H9 (cell line): ENCODE measurements around the gene GATA3. TPM values are rescaled to one million over a fixed set of nuclear protein-coding genes. Genes with fewer than 3 reads are reported as not detected.

Source experiments
- DNase-seq: peaks from one replicate; pipeline ENCODE4 v3.0.0-alpha.2; 2017
- H2AFZ ChIP-seq: one replicate; pipeline ENCODE4 v1.6.1; 2013; ENCODE audit warnings: mild to moderate bottlenecking, low read length, control low read depth, moderate library complexity
- H2AK5ac ChIP-seq: 2 replicates; pipeline ENCODE4 v1.6.1; 2013; ENCODE audit warnings: low read length, control low read depth, mixed read lengths; ENCODE audit not compliant: insufficient read length
- H2BK120ac ChIP-seq: one replicate; pipeline ENCODE4 v1.6.1; 2013; ENCODE audit warnings: low read depth, mild to moderate bottlenecking, low read length, control low read depth, inconsistent platforms; ENCODE audit not compliant: poor library complexity, severe bottlenecking
- H2BK12ac ChIP-seq: 2 replicates; pipeline ENCODE4 v1.6.1; 2013; ENCODE audit warnings: low read length, control low read depth, mixed read lengths, low read depth; ENCODE audit not compliant: insufficient read length
- H2BK15ac ChIP-seq: 2 replicates; pipeline ENCODE4 v1.6.1; 2013; ENCODE audit warnings: low read depth, low read length, control low read depth
- H2BK20ac ChIP-seq: one replicate; pipeline ENCODE4 v1.6.1; 2013; ENCODE audit warnings: low read depth, mild to moderate bottlenecking, low read length, control low read depth, inconsistent platforms; ENCODE audit not compliant: poor library complexity, severe bottlenecking
- H2BK5ac ChIP-seq: 2 replicates; pipeline ENCODE4 v1.6.1; 2013; ENCODE audit warnings: low read length, control low read depth, mixed read lengths; ENCODE audit not compliant: insufficient read length
- H3K14ac ChIP-seq: 2 replicates; pipeline ENCODE4 v1.6.1; 2013; ENCODE audit warnings: low read length, control low read depth; ENCODE audit not compliant: insufficient read depth
- H3K18ac ChIP-seq: 2 replicates; pipeline ENCODE4 v1.6.1; 2013; ENCODE audit warnings: low read depth, mild to moderate bottlenecking, mixed read lengths, low read length, control low read depth; ENCODE audit not compliant: insufficient read length
- H3K23ac ChIP-seq: 2 replicates; pipeline ENCODE4 v1.6.1; 2013; ENCODE audit warnings: low read length, control low read depth, mixed read lengths, low read depth; ENCODE audit not compliant: insufficient read length
- H3K23me2 ChIP-seq: 2 replicates; pipeline ENCODE4 v1.6.1; 2013; ENCODE audit warnings: low read depth, mild to moderate bottlenecking, mixed read lengths, low read length, control low read depth; ENCODE audit not compliant: insufficient read length, poor library complexity, severe bottlenecking
- H3K27ac ChIP-seq: 2 replicates; pipeline ENCODE4 v1.5.1; 2013; ENCODE audit warnings: low read length, control low read depth, mixed read lengths, low read depth; ENCODE audit not compliant: insufficient read length
- H3K27me3 ChIP-seq: 2 replicates; pipeline ENCODE4 v1.6.1; 2013; ENCODE audit warnings: low read length, control low read depth, inconsistent platforms; ENCODE audit not compliant: insufficient read depth
- H3K4ac ChIP-seq: 2 replicates; pipeline ENCODE4 v1.6.1; 2013; ENCODE audit warnings: low read depth, mild to moderate bottlenecking, control low read depth, inconsistent platforms, low read length, moderate library complexity
- H3K4me1 ChIP-seq: 2 replicates; pipeline ENCODE4 v1.6.1; 2013; ENCODE audit warnings: low read length, control low read depth, inconsistent platforms; ENCODE audit not compliant: insufficient read depth
- H3K4me2 ChIP-seq: 2 replicates; pipeline ENCODE4 v1.6.1; 2013; ENCODE audit warnings: low read length, control low read depth, mixed read lengths; ENCODE audit not compliant: insufficient read length, insufficient read depth
- H3K56ac ChIP-seq: 2 replicates; pipeline ENCODE4 v1.6.1; 2013; ENCODE audit warnings: low read depth, mild to moderate bottlenecking, mixed read lengths, low read length, control low read depth; ENCODE audit not compliant: insufficient read length
- H3K79me1 ChIP-seq: 2 replicates; pipeline ENCODE4 v1.6.1; 2013; ENCODE audit warnings: low read depth, mild to moderate bottlenecking, moderate library complexity, low read length, control low read depth, inconsistent platforms; ENCODE audit not compliant: insufficient read depth, poor library complexity, severe bottlenecking
- H3K79me2 ChIP-seq: 2 replicates; pipeline ENCODE4 v1.6.1; 2013; ENCODE audit warnings: low read length, control low read depth, inconsistent platforms; ENCODE audit not compliant: insufficient read depth
- H3K9ac ChIP-seq: 2 replicates; pipeline ENCODE4 v1.6.1; 2013; ENCODE audit warnings: low read length, control low read depth, mixed read lengths; ENCODE audit not compliant: insufficient read length; ENCODE audit errors: extremely low read depth
- H3K9me3 ChIP-seq: one replicate; pipeline ENCODE4 v1.6.1; 2013; ENCODE audit warnings: low read depth, low read length, inconsistent platforms; ENCODE audit not compliant: control insufficient read depth
- H3T11ph ChIP-seq: one replicate; pipeline ENCODE4 v1.6.1; 2013; ENCODE audit warnings: mild to moderate bottlenecking, low read length, control low read depth, inconsistent platforms
- H4K20me1 ChIP-seq: one replicate; pipeline ENCODE4 v1.6.1; 2013; ENCODE audit not compliant: control insufficient read depth, insufficient read length, insufficient read depth
- H4K5ac ChIP-seq: 2 replicates; pipeline ENCODE4 v1.6.1; 2013; ENCODE audit warnings: low read depth, mild to moderate bottlenecking, mixed read lengths, low read length, control low read depth; ENCODE audit not compliant: insufficient read length
- H4K8ac ChIP-seq: replicated peaks from 2 replicates; pipeline ENCODE4 v1.6.1; 2013; ENCODE audit warnings: low read length, control low read depth, mixed read lengths, low read depth; ENCODE audit not compliant: insufficient read length
- H4K91ac ChIP-seq: 2 replicates; pipeline ENCODE4 v1.6.1; 2013; ENCODE audit warnings: low read depth, mild to moderate bottlenecking, moderate library complexity, mixed read lengths, low read length, control low read depth; ENCODE audit not compliant: insufficient read length
- H3K27ac Mint-ChIP-seq, 3 experiments: 2 replicates in 2 of 3; 3 replicates in 1 of 3; pipeline ENCODE4 v1.8.0; 2020 to 2021; ENCODE audit warnings: mixed read lengths in 3 of 3, mild to moderate bottlenecking in 1 of 3, moderate library complexity in 1 of 3
- H3K27me3 Mint-ChIP-seq: 2 replicates; pipeline ENCODE4 v1.8.0; 2021; ENCODE audit warnings: low read depth, mild to moderate bottlenecking, moderate library complexity, mixed read lengths
- H3K36me3 Mint-ChIP-seq, 3 experiments: 2 replicates in 2 of 3; 3 replicates in 1 of 3; pipeline ENCODE4 v1.8.0; 2020 to 2021; ENCODE audit warnings: low read depth in 3 of 3, mixed read lengths in 3 of 3; ENCODE audit not compliant: insufficient read depth in 1 of 3
- H3K4me1 Mint-ChIP-seq, 2 experiments: 2 replicates each; pipeline ENCODE4 v1.8.0; 2020; ENCODE audit warnings: mixed read lengths in 2 of 2
- H3K4me3 Mint-ChIP-seq, 2 experiments: 2 replicates in 1 of 2; 3 replicates in 1 of 2; pipeline ENCODE4 v1.8.0; 2020 to 2021; ENCODE audit warnings: mild to moderate bottlenecking in 2 of 2, mixed read lengths in 2 of 2, moderate library complexity in 1 of 2
- H3K9me3 Mint-ChIP-seq, 2 experiments: 2 replicates in 1 of 2; 3 replicates in 1 of 2; pipeline ENCODE4 v1.8.0; 2020; ENCODE audit warnings: mild to moderate bottlenecking in 2 of 2, mixed read lengths in 2 of 2, moderate library complexity in 1 of 2
- WGBS: extraction: QIAGEN DNeasy Blood & Tissue Kit; methylation state at CpG from one replicate; pipeline ENCODE4 v1.1.7; 2013; ENCODE audit warnings: missing lambda C conversion rate, low lambda C conversion rate, mixed read lengths; ENCODE audit not compliant: insufficient read length; ENCODE audit errors: extremely low coverage; 5-methylcytosine and 5-hydroxymethylcytosine counted together
- total RNA-seq: library from RNA; stranded (reverse); gene quantifications from 2 replicates; pipeline ENCODE4 v1.2.1, GENCODE V29; 2021
- TF ChIP-seq, protein P1 (sequence below): fragments of 200-600 bp; sonication (generic); conservative IDR thresholded peaks from 3 replicates; pipeline ENCODE4 v1.8.0; 2021; ENCODE audit warnings: antibody characterized with exemption, mild to moderate bottlenecking

Gene GATA3
- total RNA-seq, 1 experiment from 2014 or later: 0.31 TPM

DNA sequence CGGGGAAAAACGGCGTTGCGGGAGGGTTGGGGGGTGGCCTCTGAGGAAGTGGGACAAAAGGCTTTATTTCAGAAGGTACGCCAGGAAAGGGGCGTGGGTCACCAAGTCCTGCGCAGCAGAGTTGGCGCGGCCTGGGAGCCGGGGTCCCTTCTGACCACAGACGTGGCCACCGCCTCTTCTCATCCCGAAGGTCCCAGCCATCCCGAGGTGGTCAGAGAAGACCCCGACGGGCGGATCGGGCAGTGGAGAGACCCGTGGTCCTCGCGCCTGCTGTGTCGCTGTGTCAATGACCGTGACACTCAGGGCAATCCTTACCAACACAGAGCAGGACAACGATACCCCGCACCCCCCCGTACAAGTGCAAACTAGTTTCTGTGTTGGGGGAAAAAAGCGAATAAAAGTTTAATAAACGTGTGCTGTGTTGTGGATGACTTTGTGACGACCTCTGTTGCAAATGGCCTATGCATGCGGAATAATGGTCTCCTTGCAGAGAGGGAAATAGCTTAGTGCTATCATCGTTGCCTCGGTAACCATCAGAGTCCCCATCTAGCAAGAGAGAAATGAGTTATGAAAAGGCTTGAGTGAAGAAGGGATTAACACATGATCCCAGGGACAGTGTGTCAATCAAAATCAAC is 19.4 kb upstream of the GATA3 start:
- H3K14ac ChIP-seq: no peak overlapping the region
- H2AK5ac ChIP-seq: no peak overlapping the region
- H4K91ac ChIP-seq: no peak overlapping the region
- no peaks in the 10 kb centered on the region for H4K20me1 ChIP-seq
- peak overlapping the region; percentile 46 for H3K4me2 ChIP-seq
- peaks cover 9 to 36% of the 10 kb centered on the region in 2 experiments for H3K4me1 Mint-ChIP-seq
- peak overlapping the region in 1 of 2 experiments; percentile 77; a peak in 3 of 5 replicates for H3K4me3 Mint-ChIP-seq
- H3K79me1 ChIP-seq: no peaks in the 10 kb centered on the region
- no peaks in the 10 kb centered on the region for H3K9me3 ChIP-seq
- no peak overlapping the region for H3K18ac ChIP-seq
- WGBS: no CpG with 5 or more reads among the region's 32 CpGs
- peaks cover 75% of the 10 kb centered on the region for H3K27me3 ChIP-seq
- H3K27ac Mint-ChIP-seq: no peak overlapping the region
- no peak overlapping the region for H3K56ac ChIP-seq
- no peak overlapping the region for H3T11ph ChIP-seq
- H3K9ac ChIP-seq: no peak overlapping the region
- peaks cover 5% of the 10 kb centered on the region; the same call in 1 of the 2 replicates for H3K4me1 ChIP-seq
- TF ChIP-seq, protein P1, sequence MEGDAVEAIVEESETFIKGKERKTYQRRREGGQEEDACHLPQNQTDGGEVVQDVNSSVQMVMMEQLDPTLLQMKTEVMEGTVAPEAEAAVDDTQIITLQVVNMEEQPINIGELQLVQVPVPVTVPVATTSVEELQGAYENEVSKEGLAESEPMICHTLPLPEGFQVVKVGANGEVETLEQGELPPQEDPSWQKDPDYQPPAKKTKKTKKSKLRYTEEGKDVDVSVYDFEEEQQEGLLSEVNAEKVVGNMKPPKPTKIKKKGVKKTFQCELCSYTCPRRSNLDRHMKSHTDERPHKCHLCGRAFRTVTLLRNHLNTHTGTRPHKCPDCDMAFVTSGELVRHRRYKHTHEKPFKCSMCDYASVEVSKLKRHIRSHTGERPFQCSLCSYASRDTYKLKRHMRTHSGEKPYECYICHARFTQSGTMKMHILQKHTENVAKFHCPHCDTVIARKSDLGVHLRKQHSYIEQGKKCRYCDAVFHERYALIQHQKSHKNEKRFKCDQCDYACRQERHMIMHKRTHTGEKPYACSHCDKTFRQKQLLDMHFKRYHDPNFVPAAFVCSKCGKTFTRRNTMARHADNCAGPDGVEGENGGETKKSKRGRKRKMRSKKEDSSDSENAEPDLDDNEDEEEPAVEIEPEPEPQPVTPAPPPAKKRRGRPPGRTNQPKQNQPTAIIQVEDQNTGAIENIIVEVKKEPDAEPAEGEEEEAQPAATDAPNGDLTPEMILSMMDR: no peak
- no peak overlapping the region for H2BK12ac ChIP-seq
- H3K23me2 ChIP-seq: peaks cover 2% of the 10 kb centered on the region
- H2AFZ ChIP-seq: no peak overlapping the region
- H4K5ac ChIP-seq: no peak overlapping the region
- no peak overlapping the region for H3K4ac ChIP-seq
- no peak overlapping the region for H3K27ac ChIP-seq
- H3K9me3 Mint-ChIP-seq: peaks cover 3 to 21% of the 10 kb centered on the region in 2 experiments
- DNase-seq: no peak
- no peaks in the 10 kb centered on the region; a peak in 1 of 7 replicates for H3K36me3 Mint-ChIP-seq
- no peak overlapping the region for H4K8ac ChIP-seq
- H2BK20ac ChIP-seq: no peak overlapping the region
- no peak overlapping the region for H3K23ac ChIP-seq
- H3K79me2 ChIP-seq: no peaks in the 10 kb centered on the region
- no peak overlapping the region for H2BK5ac ChIP-seq
- no peak overlapping the region for H2BK120ac ChIP-seq
- no peak overlapping the region for H2BK15ac ChIP-seq
- H3K27me3 Mint-ChIP-seq: peaks cover 100% of the 10 kb centered on the region
